ENCODE measurements around the gene TAOK2. TPM values are rescaled to one million over a fixed set of nuclear protein-coding genes. Genes with fewer than 3 reads are reported as not detected.
"Not testable (repeated sequence)": the region's sequence is repeated elsewhere in the genome, so short reads cannot be mapped to it uniquely, and the experiment has no call there.

TAOK2 gene
- total RNA-seq, 1 experiment from 2014 or later, result 39.9 TPM

- peaks cover 34% of the 10 kb centered on the region for H3K27me3 ChIP-seq (ENCODE audit: control insufficient read depth, insufficient read depth, low read length)
- H3K4me3 ChIP-seq (ENCODE audit: insufficient read depth, low read depth, low read length), result peak within 1 kb of the TSS; percentile 83
- DNase-seq, result peak; percentile 97
- H3K36me3 ChIP-seq (replicated peaks; ENCODE audit: control insufficient read depth, insufficient read depth, low read length), result no peaks in the 10 kb centered on the region
Measured at GRCh38 chr16:30010844-30011713, 37.4 kb downstream of the TAOK2 start, which contains the start of gene DOC2A. DOC2A (minus strand) TSS chr16:30011027; CDS start chr16:30010222, 805 bp downstream.

- Histone ChIP-seq H3K36me3 (replicated peaks; ENCODE audit: control insufficient read depth, insufficient read depth, low read length) (no peaks in the 10 kb centered on the region), H3K4me3 (ENCODE audit: insufficient read depth, low read depth, low read length) (peak overlapping the region; percentile 83), H3K27me3 (ENCODE audit: control insufficient read depth, insufficient read depth, low read length) (peaks cover 34% of the 10 kb centered on the region)
- DNase-seq, result peak; percentile 75
Measured at GRCh38 chr16:30011714-30012504, 38.2 kb downstream of the TAOK2 start.

- not testable (repeated sequence) for H3K36me3 ChIP-seq (replicated peaks; ENCODE audit: control insufficient read depth, insufficient read depth, low read length); H3K4me3 ChIP-seq (ENCODE audit: insufficient read depth, low read depth, low read length)
- DNase-seq, result peak; percentile 9
- H3K27me3 ChIP-seq (ENCODE audit: control insufficient read depth, insufficient read depth, low read length), result peaks cover 34% of the 10 kb centered on the region
Measured at GRCh38 chr16:30012598-30012997, 38.9 kb downstream of the TAOK2 start.

GRCh38 chr16:30015450-30015849, 41.8 kb downstream of the TAOK2 start:
- H3K27me3 ChIP-seq (ENCODE audit: control insufficient read depth, insufficient read depth, low read length), result peaks cover 21% of the 10 kb centered on the region
- H3K36me3 ChIP-seq (replicated peaks; ENCODE audit: control insufficient read depth, insufficient read depth, low read length); DNase-seq; H3K4me3 ChIP-seq (ENCODE audit: insufficient read depth, low read depth, low read length): not testable (repeated sequence)

- Histone ChIP-seq H3K36me3 (replicated peaks; ENCODE audit: control insufficient read depth, insufficient read depth, low read length) (no peaks in the 10 kb centered on the region), H3K4me3 (ENCODE audit: insufficient read depth, low read depth, low read length) (no peak overlapping the region)
- DNase-seq, result no peak
Measured at GRCh38 chr16:30016555-30017276, 43.0 kb downstream of the TAOK2 start.

GRCh38 chr16:30017277-30017656, 43.6 kb downstream of the TAOK2 start:
- Histone ChIP-seq H3K27me3 (ENCODE audit: control insufficient read depth, insufficient read depth, low read length) (peaks cover 5% of the 10 kb centered on the region), H3K36me3 (replicated peaks; ENCODE audit: control insufficient read depth, insufficient read depth, low read length) (no peaks in the 10 kb centered on the region), H3K4me3 (ENCODE audit: insufficient read depth, low read depth, low read length) (no peak overlapping the region)
- DNase-seq, result no peak

More at GRCh38 chr16:30016555-30017276, 43.0 kb downstream of the TAOK2 start:
- H3K27me3 ChIP-seq (ENCODE audit: control insufficient read depth, insufficient read depth, low read length), result peaks cover 11% of the 10 kb centered on the region

- not testable (repeated sequence) for H3K4me3 ChIP-seq (ENCODE audit: insufficient read depth, low read depth, low read length); H3K27me3 ChIP-seq (ENCODE audit: control insufficient read depth, insufficient read depth, low read length); DNase-seq; H3K36me3 ChIP-seq (replicated peaks; ENCODE audit: control insufficient read depth, insufficient read depth, low read length)
Measured at GRCh38 chr16:30017937-30018336, 44.3 kb downstream of the TAOK2 start.

- Histone ChIP-seq H3K27me3 (ENCODE audit: control insufficient read depth, insufficient read depth, low read length) (no peaks in the 10 kb centered on the region), H3K4me3 (ENCODE audit: insufficient read depth, low read depth, low read length) (no peak overlapping the region), H3K36me3 (replicated peaks; ENCODE audit: control insufficient read depth, insufficient read depth, low read length) (no peaks in the 10 kb centered on the region)
- DNase-seq, result no peak
Measured at GRCh38 chr16:30018731-30019158, 45.1 kb downstream of the TAOK2 start.

- DNase-seq, result no peak
- Histone ChIP-seq H3K27me3 (ENCODE audit: control insufficient read depth, insufficient read depth, low read length) (no peaks in the 10 kb centered on the region; the same call in 1 of the 2 replicates), H3K4me3 (ENCODE audit: insufficient read depth, low read depth, low read length) (no peak within 1 kb of the TSS), H3K36me3 (replicated peaks; ENCODE audit: control insufficient read depth, insufficient read depth, low read length) (no peaks in the 10 kb centered on the region)
Measured at GRCh38 chr16:30022887-30023286, 49.2 kb downstream of the TAOK2 start, which contains the start of gene C16orf92. C16orf92 (plus strand) TSS chr16:30023198; CDS start chr16:30023341, 143 bp downstream.

GRCh38 chr16:30023586-30023985, 49.9 kb downstream of the TAOK2 start:
- no peak for DNase-seq
- Histone ChIP-seq H3K27me3 (ENCODE audit: control insufficient read depth, insufficient read depth, low read length) (no peaks in the 10 kb centered on the region; the same call in 1 of the 2 replicates), H3K4me3 (ENCODE audit: insufficient read depth, low read depth, low read length) (no peak overlapping the region), H3K36me3 (replicated peaks; ENCODE audit: control insufficient read depth, insufficient read depth, low read length) (no peaks in the 10 kb centered on the region)

GRCh38 chr16:30024451-30024850, 50.8 kb downstream of the TAOK2 start:
- Histone ChIP-seq H3K27me3 (ENCODE audit: control insufficient read depth, insufficient read depth, low read length) (no peaks in the 10 kb centered on the region; the same call in 1 of the 2 replicates), H3K36me3 (replicated peaks; ENCODE audit: control insufficient read depth, insufficient read depth, low read length) (no peaks in the 10 kb centered on the region), H3K4me3 (ENCODE audit: insufficient read depth, low read depth, low read length) (no peak overlapping the region)
- DNase-seq, result no peak

GRCh38 chr16:30025156-30025555, 51.5 kb downstream of the TAOK2 start:
- Histone ChIP-seq H3K36me3 (replicated peaks; ENCODE audit: control insufficient read depth, insufficient read depth, low read length) (no peaks in the 10 kb centered on the region), H3K27me3 (ENCODE audit: control insufficient read depth, insufficient read depth, low read length) (peaks cover 5% of the 10 kb centered on the region; the same call in 1 of the 2 replicates), H3K4me3 (ENCODE audit: insufficient read depth, low read depth, low read length) (no peak overlapping the region)
- no peak for DNase-seq

GRCh38 chr16:30025574-30025973, 51.9 kb downstream of the TAOK2 start:
- Histone ChIP-seq H3K36me3 (replicated peaks; ENCODE audit: control insufficient read depth, insufficient read depth, low read length) (no peaks in the 10 kb centered on the region), H3K4me3 (ENCODE audit: insufficient read depth, low read depth, low read length) (no peak overlapping the region), H3K27me3 (ENCODE audit: control insufficient read depth, insufficient read depth, low read length) (peaks cover 7% of the 10 kb centered on the region; the same call in 1 of the 2 replicates)
- DNase-seq, result no peak

GRCh38 chr16:30026449-30026848, 52.8 kb downstream of the TAOK2 start:
- H3K4me3 ChIP-seq (ENCODE audit: insufficient read depth, low read depth, low read length), result no peak overlapping the region
- DNase-seq, result no peak
- H3K27me3 ChIP-seq (ENCODE audit: control insufficient read depth, insufficient read depth, low read length), result peaks cover 10% of the 10 kb centered on the region; the same call in 1 of the 2 replicates
- H3K36me3 ChIP-seq (replicated peaks; ENCODE audit: control insufficient read depth, insufficient read depth, low read length), result no peaks in the 10 kb centered on the region

All from H7 (cell line).